OCI-LY1 (cell line): ENCODE results near the gene GPRC5C.

Experiments used
- H2AFZ ChIP-seq: fragments of 200-600 bp; sonication (generic), shearing (Covaris generic); 2 replicates; pipeline ENCODE4 v1.6.0; 2014; ENCODE audit warnings: antibody characterized with exemption, mild to moderate bottlenecking, low read length
- H3F3A ChIP-seq: fragments of 200-600 bp; sonication (generic), shearing (Covaris generic); 2 replicates; pipeline ENCODE4 v1.6.0; 2014; ENCODE audit warnings: mild to moderate bottlenecking, antibody characterized with exemption, low read length, moderate library complexity; ENCODE audit not compliant: insufficient read depth
- H3K27ac ChIP-seq: fragments of 200-600 bp; sonication (generic); 2 replicates; pipeline ENCODE4 v1.5.1; 2014; ENCODE audit warnings: low read length, mixed run types, mild to moderate bottlenecking, low read depth; ENCODE audit not compliant: poor library complexity, severe bottlenecking
- H3K27me3 ChIP-seq: fragments of 200-600 bp; sonication (generic); 2 replicates; pipeline ENCODE4 v1.6.0; 2014; ENCODE audit warnings: antibody characterized with exemption, mild to moderate bottlenecking, low read length, moderate library complexity; ENCODE audit not compliant: insufficient read depth
- H3K36me3 ChIP-seq: fragments of 200-600 bp; sonication (generic); 2 replicates; pipeline ENCODE4 v1.6.1; 2014; ENCODE audit warnings: mild to moderate bottlenecking, antibody characterized with exemption, low read length, moderate library complexity, mixed read lengths; ENCODE audit not compliant: insufficient read depth
- H3K4me1 ChIP-seq: fragments of 200-600 bp; sonication (generic); 2 replicates; pipeline ENCODE4 v1.5.1; 2014; ENCODE audit warnings: mild to moderate bottlenecking, low read length, moderate library complexity; ENCODE audit not compliant: insufficient read depth, severe bottlenecking
- H3K4me2 ChIP-seq: fragments of 200-600 bp; sonication (generic), shearing (Covaris generic); 2 replicates; pipeline ENCODE4 v1.6.1; 2014; ENCODE audit warnings: low read length
- H3K4me3 ChIP-seq: fragments of 200-600 bp; sonication (generic); 2 replicates; pipeline ENCODE4 v1.5.1; 2014; ENCODE audit warnings: low read length, low read depth, mild to moderate bottlenecking, mixed read lengths; ENCODE audit not compliant: poor library complexity, severe bottlenecking
- H3K79me2 ChIP-seq: fragments of 200-600 bp; shearing (Covaris generic); 2 replicates; pipeline ENCODE4 v1.6.1; 2016; ENCODE audit warnings: mixed run types, low read length, mixed read lengths; ENCODE audit not compliant: insufficient read depth
- H3K9ac ChIP-seq: fragments of 200-600 bp; sonication (generic), shearing (Covaris generic); 2 replicates; pipeline ENCODE4 v1.6.1; 2014; ENCODE audit warnings: mild to moderate bottlenecking, low read length, mixed read lengths
- H3K9me2 ChIP-seq: fragments of 200-600 bp; sonication (generic), shearing (Covaris generic); 2 replicates; pipeline ENCODE4 v1.6.1; 2014; ENCODE audit warnings: low read depth, mild to moderate bottlenecking, low read length, mixed read lengths
- H3K9me3 ChIP-seq: fragments of 200-600 bp; shearing (Covaris generic); 2 replicates; pipeline ENCODE4 v1.6.1; 2014; ENCODE audit warnings: low read length, mixed read lengths
- H4K20me1 ChIP-seq: fragments of 200-600 bp; sonication (generic), shearing (Covaris generic); 2 replicates; pipeline ENCODE4 v1.6.0; 2016; ENCODE audit warnings: mild to moderate bottlenecking, low read length; ENCODE audit not compliant: insufficient read depth
- CTCF ChIP-seq: fragments of 200-600 bp; sonication (generic), shearing (Covaris generic); IDR thresholded peaks from 2 replicates; pipeline ENCODE4 v1.5.1; 2017; ENCODE audit warnings: mild to moderate bottlenecking, antibody characterized with exemption, low read length, moderate library complexity, mixed read lengths
- EZH2 ChIP-seq: fragments of 200-600 bp; sonication (generic), shearing (Covaris generic); IDR thresholded peaks from 2 replicates; pipeline ENCODE4 v1.8.0; 2017; ENCODE audit warnings: borderline replicate concordance, mixed run types, mild to moderate bottlenecking, antibody characterized with exemption, low read length, moderate library complexity, mixed read lengths

GPRC5C gene

GRCh38 chr17:74460241-74460640, 28.4 kb downstream of the GPRC5C start:
- Histone ChIP-seq H3K9me3 (no peaks in the 10 kb centered on the region), H3K9ac (no peak overlapping the region), H3K79me2 (no peaks in the 10 kb centered on the region), H3F3A (no peaks in the 10 kb centered on the region), H3K4me3 (no peak overlapping the region), H3K27ac (no peak overlapping the region), H3K9me2 (no peaks in the 10 kb centered on the region), H3K4me1 (no peaks in the 10 kb centered on the region), H2AFZ (no peak overlapping the region), H3K27me3 (no peaks in the 10 kb centered on the region), H4K20me1 (no peaks in the 10 kb centered on the region), H3K36me3 (no peaks in the 10 kb centered on the region), H3K4me2 (no peak overlapping the region)
- TF ChIP-seq CTCF (no peak), EZH2 (no peak)

GRCh38 chr17:74460996-74461395, 29.1 kb downstream of the GPRC5C start:
- Histone ChIP-seq H2AFZ (no peak overlapping the region), H3K79me2 (no peaks in the 10 kb centered on the region), H3K9me3 (no peaks in the 10 kb centered on the region), H3K36me3 (no peaks in the 10 kb centered on the region), H4K20me1 (no peaks in the 10 kb centered on the region), H3K27me3 (no peaks in the 10 kb centered on the region), H3K27ac (no peak overlapping the region), H3K4me2 (no peak overlapping the region), H3K4me1 (no peaks in the 10 kb centered on the region), H3F3A (no peaks in the 10 kb centered on the region), H3K9me2 (no peaks in the 10 kb centered on the region), H3K9ac (no peak overlapping the region), H3K4me3 (no peak overlapping the region)
- TF ChIP-seq EZH2 = no peak
- no peak for TF ChIP-seq CTCF

- H3F3A ChIP-seq = no peaks in the 10 kb centered on the region
- H3K4me1 ChIP-seq = no peaks in the 10 kb centered on the region
- TF ChIP-seq EZH2 = no peak
- TF ChIP-seq CTCF = no peak
- no peak overlapping the region for H3K4me3 ChIP-seq
- no peak overlapping the region for H2AFZ ChIP-seq
- H3K9ac ChIP-seq = no peak overlapping the region
- no peaks in the 10 kb centered on the region for H3K79me2 ChIP-seq
- no peaks in the 10 kb centered on the region for H3K36me3 ChIP-seq
- H3K27ac ChIP-seq = no peak overlapping the region
- no peaks in the 10 kb centered on the region for H3K9me3 ChIP-seq
- no peaks in the 10 kb centered on the region for H3K9me2 ChIP-seq
- no peaks in the 10 kb centered on the region for H4K20me1 ChIP-seq
- no peak overlapping the region for H3K4me2 ChIP-seq
- no peaks in the 10 kb centered on the region for H3K27me3 ChIP-seq
These were observed 29.7 kb downstream of the GPRC5C start for GRCh38 chr17:74461611-74462010.
